Heart right ventricle (tissue), 16 donors: ENCODE measurements around the gene PSMC5. TPM values are rescaled to one million over a fixed set of nuclear protein-coding genes. Genes with fewer than 3 reads are reported as not detected.

Experiments used
- ATAC-seq, 8 donors: fragments of 200-7000 bp; cut with Tn5 transposase; one replicate each; pipeline ENCODE4 v1.9.1; 2020; ENCODE audit warnings: mild to moderate bottlenecking in 8 of 8, moderate library complexity in 8 of 8, moderate number of reproducible peaks in 1 of 8
- DNase-seq, 2 donors: peaks; one replicate each; pipeline ENCODE4 v3.0.0-alpha.2; 2020
- H3K27ac ChIP-seq, 10 donors: fragments of 200-600 bp; sonication (generic) in 2 of 10; one replicate each; pipeline versions ENCODE4 v1.5.0 to v1.8.0; 2020 to 2022; ENCODE audit warnings: mild to moderate bottlenecking in 3 of 10
- H3K27me3 ChIP-seq, 7 donors: fragments of 200-600 bp; one replicate each; pipeline ENCODE4 v1.8.0; 2021 to 2022; ENCODE audit warnings: mild to moderate bottlenecking in 2 of 7
- H3K36me3 ChIP-seq, 9 donors: fragments of 200-600 bp; sonication (generic) in 1 of 9; one replicate each; pipeline versions ENCODE4 v1.5.0 to v1.8.0; 2020 to 2022; ENCODE audit warnings: mild to moderate bottlenecking in 2 of 9
- H3K4me1 ChIP-seq, 9 donors: fragments of 200-600 bp; sonication (generic) in 1 of 9; one replicate each; pipeline versions ENCODE4 v1.5.0 to v1.8.0; 2020 to 2022; ENCODE audit warnings: mild to moderate bottlenecking in 4 of 9
- H3K4me3 ChIP-seq, 10 donors: fragments of 200-600 bp; sonication (generic) in 2 of 10; one replicate each; pipeline versions ENCODE4 v1.5.0 to v1.8.0; 2020 to 2022; ENCODE audit warnings: mild to moderate bottlenecking in 7 of 10, moderate library complexity in 2 of 10
- H3K9me3 ChIP-seq, 11 donors: fragments of 200-600 bp in 10 of 11; sonication (generic) in 2 of 11; one replicate each; pipeline versions ENCODE4 v1.5.0 to v1.8.0; 2013 to 2022; ENCODE audit warnings: mild to moderate bottlenecking in 2 of 11, control low read depth in 1 of 11, moderate library complexity in 1 of 11
- WGBS, 2 donors: extraction: QIAGEN DNeasy Blood & Tissue Kit; methylation state at CpG; one replicate each; pipeline ENCODE4 v1.1.7; 2013; ENCODE audit warnings: inconsistent platforms in 1 of 2; 5-methylcytosine and 5-hydroxymethylcytosine counted together
- intact Hi-C, 10 donors: fragments of 100-400 bp; cut with DNase I; formaldehyde crosslinking; loops; one replicate each; pipeline versions ENCODE4 v1.11.1 to v1.14.2; 2022
- polyA plus RNA-seq, 2 donors: library from polyadenylated mRNA; stranded (reverse); fragments of 200-250 nt; gene quantifications; one replicate each; pipeline ENCODE4 v1.2.3, GENCODE V29; 2013
- total RNA-seq, 10 donors: library from RNA; stranded (reverse); fragmentation: NEBNext Ultra II Directional in 3 of 10; extraction: Animal tissue kit (Norgen Biotek cat#: 25700) in 3 of 10; gene quantifications; one replicate each; pipeline versions ENCODE4 v1.2.1 to v1.2.4, GENCODE V29; 2021 to 2023
- TF ChIP-seq, protein P1 (sequence below), 9 donors: fragments of 200-600 bp; sonication (generic) in 2 of 9; IDR thresholded peaks; one replicate each; pipeline versions ENCODE4 v1.5.0 to v1.8.0; 2021 to 2022; ENCODE audit warnings: antibody characterized with exemption in 9 of 9, mild to moderate bottlenecking in 5 of 9, moderate library complexity in 1 of 9
- donor health status: Arrhythmogenic right ventricular cardiomyopathy.
- donor health status: ischemic (EF 13 %, LVEDD 7.1; RV severe dilation, severe dysfunction).
- donor health status: healthy with polysubstance abuse.
- donor health status: DM: no; HTN: yes; CAD: no.
- donor health status: DM: no; HTN: no; CAD: no.
- donor health status: ischemic (EF 25% LVEDD 6.9; RV normal size, moderate dysfunction).
- donor health status: ischemic (EF 25% LVEDD 5.7; RV mildly dilated, moderate dysfunction).
- donor health status: healthy.
- donor health status: DM: yes; HTN: yes; CAD: no.
- donor health status: Ischemic cardiomyopathy.
- donor health status: ischemic (EF 35%, LVEDD 5.7; RV mildly dilated, moderate dysfunction).
- donor health status: nonischemic (EF 11% LVEDD 7.7; RV severe dilation, severe dysfunction).
- donor health status: DM: yes; HTN: yes; CAD: no.
- donor health status: PGD.
- donor health status: ischemic (EF 29% LVEDD 5.4; RV normal size, mild dysfunction).
- donor health status: nonischemic (EF 23%, LVEDD 6.1; RV moderate dilation, normal function).

PSMC5 gene
- total and polyA plus RNA-seq, 12 donors = 92.9 to 228 (median 122) TPM

DNA sequence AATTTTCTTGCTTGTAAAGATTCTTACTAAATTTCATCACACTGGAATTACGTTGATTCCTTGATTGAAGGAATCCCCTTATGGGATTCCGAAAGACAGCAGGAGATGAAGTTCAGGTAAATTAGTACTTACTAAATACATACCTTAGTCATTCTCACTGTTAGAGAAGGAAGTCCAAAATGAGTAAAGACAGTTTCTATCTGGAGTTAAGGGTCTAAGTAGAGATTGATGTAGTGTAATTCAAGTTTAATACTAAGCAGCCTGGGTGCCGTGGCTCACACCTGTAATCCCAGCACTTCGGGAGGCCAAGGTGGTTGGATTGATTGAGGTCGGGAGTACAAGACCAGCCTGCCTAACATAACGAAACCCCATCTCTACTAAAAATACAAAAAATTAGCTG lies 43.7 kb upstream of the PSMC5 start:
- no peak overlapping the region for H3K4me3 ChIP-seq
- peaks cover 0 to 97% (median 17%) of the 10 kb centered on the region in 9 donors for H3K36me3 ChIP-seq
- no peak overlapping the region for H3K27ac ChIP-seq
- 84 to 91% methylated on average over 6 of the region's 6 CpGs for WGBS, 2 donors
- TF ChIP-seq, protein P1, sequence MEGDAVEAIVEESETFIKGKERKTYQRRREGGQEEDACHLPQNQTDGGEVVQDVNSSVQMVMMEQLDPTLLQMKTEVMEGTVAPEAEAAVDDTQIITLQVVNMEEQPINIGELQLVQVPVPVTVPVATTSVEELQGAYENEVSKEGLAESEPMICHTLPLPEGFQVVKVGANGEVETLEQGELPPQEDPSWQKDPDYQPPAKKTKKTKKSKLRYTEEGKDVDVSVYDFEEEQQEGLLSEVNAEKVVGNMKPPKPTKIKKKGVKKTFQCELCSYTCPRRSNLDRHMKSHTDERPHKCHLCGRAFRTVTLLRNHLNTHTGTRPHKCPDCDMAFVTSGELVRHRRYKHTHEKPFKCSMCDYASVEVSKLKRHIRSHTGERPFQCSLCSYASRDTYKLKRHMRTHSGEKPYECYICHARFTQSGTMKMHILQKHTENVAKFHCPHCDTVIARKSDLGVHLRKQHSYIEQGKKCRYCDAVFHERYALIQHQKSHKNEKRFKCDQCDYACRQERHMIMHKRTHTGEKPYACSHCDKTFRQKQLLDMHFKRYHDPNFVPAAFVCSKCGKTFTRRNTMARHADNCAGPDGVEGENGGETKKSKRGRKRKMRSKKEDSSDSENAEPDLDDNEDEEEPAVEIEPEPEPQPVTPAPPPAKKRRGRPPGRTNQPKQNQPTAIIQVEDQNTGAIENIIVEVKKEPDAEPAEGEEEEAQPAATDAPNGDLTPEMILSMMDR (IDR thresholded peaks at IDR 0.05) = no peak
- H3K27me3 ChIP-seq = no peaks in the 10 kb centered on the region
- peaks cover 0 to 29% (median 9%) of the 10 kb centered on the region in 9 donors for H3K4me1 ChIP-seq
- intact Hi-C loops = no loop called here
- DNase-seq (no peak), ATAC-seq (no peak)
- no peaks in the 10 kb centered on the region for H3K9me3 ChIP-seq

DNA sequence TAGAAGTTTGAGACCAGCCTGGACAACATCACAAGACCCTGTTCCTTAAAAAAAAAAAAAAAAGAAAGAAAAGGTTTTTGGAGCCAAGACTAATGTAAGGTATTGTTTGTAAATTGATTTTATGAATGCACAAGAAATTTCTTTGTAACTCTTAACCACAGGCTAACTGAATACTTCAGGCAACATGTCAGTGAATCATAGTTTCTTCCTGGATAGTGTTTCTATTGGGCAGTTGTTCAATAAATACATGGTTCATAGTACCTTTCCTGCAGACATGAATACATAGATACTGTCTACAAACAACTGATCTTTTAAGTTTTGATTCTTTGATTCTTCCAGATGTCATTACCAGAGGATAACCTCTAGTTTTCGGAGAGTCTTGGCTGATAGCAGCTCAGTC lies 41.7 kb upstream of the PSMC5 start:
- H3K4me1 ChIP-seq = peaks cover 0 to 17% (median 6%) of the 10 kb centered on the region in 9 donors
- DNase-seq (no peak), ATAC-seq (no peak)
- H3K27me3 ChIP-seq = no peaks in the 10 kb centered on the region
- TF ChIP-seq, protein P1 (IDR thresholded peaks at IDR 0.05) = no peak
- H3K36me3 ChIP-seq = peaks cover 0 to 97% (median 33%) of the 10 kb centered on the region in 9 donors
- no peak overlapping the region for H3K27ac ChIP-seq
- 93 to 97% methylated on average over 1 of the region's 1 CpG for WGBS, 2 donors
- no peak overlapping the region for H3K4me3 ChIP-seq
- intact Hi-C loops = no loop called here
- no peaks in the 10 kb centered on the region for H3K9me3 ChIP-seq

DNA sequence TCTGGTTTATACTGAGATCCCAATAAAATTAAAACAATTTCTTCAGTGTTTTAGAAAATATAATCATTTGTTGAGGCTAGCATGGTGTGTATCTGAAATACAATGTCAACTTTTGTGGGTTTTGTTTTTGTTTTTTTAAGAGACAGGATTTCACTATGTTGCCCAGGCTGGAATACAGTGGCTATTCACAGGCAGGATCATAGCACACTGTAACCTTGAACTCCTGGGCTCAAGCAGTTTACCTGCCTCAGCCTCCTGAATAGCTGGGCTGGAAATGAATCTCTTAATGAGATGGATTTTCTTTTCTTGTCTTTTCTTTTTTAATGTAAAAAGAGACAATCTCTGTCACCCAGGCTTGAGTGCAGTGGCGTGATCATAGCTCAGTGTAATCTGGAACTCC lies 41.1 kb upstream of the PSMC5 start:
- H3K27me3 ChIP-seq = no peaks in the 10 kb centered on the region
- intact Hi-C loops = no loop called here
- no peak overlapping the region for H3K4me3 ChIP-seq
- H3K4me1 ChIP-seq = peaks cover 0 to 15% (median 6%) of the 10 kb centered on the region in 9 donors
- peaks cover 0 to 97% (median 38%) of the 10 kb centered on the region in 9 donors for H3K36me3 ChIP-seq
- H3K27ac ChIP-seq = peak overlapping the region in 1 of 10 donors; percentile 34
- no peaks in the 10 kb centered on the region for H3K9me3 ChIP-seq
- ATAC-seq = no peak
- TF ChIP-seq, protein P1 (IDR thresholded peaks at IDR 0.05) = no peak
- 97 to 100% methylated on average over 1 of the region's 1 CpG for WGBS, 2 donors
- DNase-seq = no peak

DNA sequence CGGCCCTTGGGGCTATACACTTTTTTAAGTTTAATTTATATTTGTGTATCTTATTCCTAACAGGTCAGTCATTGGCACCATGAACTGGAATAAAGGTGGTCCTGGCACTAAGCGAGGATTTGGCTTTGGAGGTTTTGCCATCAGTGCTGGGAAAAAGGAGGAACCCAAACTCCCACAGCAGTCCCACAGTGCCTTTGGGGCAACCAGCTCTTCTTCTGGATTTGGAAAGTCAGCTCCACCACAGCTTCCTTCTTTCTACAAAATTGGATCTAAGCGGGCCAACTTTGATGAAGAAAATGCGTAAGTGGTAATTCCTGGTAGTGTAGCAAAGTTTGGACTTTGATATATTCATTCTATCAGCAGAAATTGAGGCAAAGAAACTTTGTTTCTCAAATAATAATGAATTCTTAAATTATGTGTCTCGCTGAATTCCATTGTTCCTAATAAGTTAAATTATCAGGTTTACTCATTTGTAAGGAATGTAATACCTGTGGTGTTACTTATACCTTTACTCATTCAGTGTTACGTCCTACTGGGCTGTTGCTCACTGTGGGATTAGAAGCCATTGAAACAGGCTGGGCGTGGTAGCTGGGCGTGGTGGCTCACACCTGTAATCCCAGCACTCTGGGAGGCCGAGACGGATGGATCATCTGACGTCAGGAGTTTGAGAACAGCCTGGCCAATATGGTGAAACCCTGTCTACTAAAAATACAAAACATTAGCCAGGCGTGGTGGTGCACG lies 40.1 kb upstream of the PSMC5 start:
- Histone ChIP-seq H3K36me3 (peaks cover 0 to 97% (median 39%) of the 10 kb centered on the region in 9 donors), H3K27ac (no peak overlapping the region), H3K27me3 (no peaks in the 10 kb centered on the region), H3K4me1 (peaks cover 0 to 14% (median 6%) of the 10 kb centered on the region in 9 donors), H3K9me3 (no peaks in the 10 kb centered on the region), H3K4me3 (no peak overlapping the region)
- TF ChIP-seq, protein P1 (IDR thresholded peaks at IDR 0.05) = no peak
- intact Hi-C loops = no loop called here
- ATAC-seq (no peak), DNase-seq (no peak)
- WGBS, 2 donors = 97% methylated on average over 13 of the region's 13 CpGs
